ENCODE measurements around the gene SCFD1.
"Not testable (repeated sequence)": the region's sequence is repeated elsewhere in the genome, so short reads cannot be mapped to it uniquely, and the experiment has no call there.

SCFD1 gene, protein sequence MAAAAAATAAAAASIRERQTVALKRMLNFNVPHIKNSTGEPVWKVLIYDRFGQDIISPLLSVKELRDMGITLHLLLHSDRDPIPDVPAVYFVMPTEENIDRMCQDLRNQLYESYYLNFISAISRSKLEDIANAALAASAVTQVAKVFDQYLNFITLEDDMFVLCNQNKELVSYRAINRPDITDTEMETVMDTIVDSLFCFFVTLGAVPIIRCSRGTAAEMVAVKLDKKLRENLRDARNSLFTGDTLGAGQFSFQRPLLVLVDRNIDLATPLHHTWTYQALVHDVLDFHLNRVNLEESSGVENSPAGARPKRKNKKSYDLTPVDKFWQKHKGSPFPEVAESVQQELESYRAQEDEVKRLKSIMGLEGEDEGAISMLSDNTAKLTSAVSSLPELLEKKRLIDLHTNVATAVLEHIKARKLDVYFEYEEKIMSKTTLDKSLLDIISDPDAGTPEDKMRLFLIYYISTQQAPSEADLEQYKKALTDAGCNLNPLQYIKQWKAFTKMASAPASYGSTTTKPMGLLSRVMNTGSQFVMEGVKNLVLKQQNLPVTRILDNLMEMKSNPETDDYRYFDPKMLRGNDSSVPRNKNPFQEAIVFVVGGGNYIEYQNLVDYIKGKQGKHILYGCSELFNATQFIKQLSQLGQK

DNA sequence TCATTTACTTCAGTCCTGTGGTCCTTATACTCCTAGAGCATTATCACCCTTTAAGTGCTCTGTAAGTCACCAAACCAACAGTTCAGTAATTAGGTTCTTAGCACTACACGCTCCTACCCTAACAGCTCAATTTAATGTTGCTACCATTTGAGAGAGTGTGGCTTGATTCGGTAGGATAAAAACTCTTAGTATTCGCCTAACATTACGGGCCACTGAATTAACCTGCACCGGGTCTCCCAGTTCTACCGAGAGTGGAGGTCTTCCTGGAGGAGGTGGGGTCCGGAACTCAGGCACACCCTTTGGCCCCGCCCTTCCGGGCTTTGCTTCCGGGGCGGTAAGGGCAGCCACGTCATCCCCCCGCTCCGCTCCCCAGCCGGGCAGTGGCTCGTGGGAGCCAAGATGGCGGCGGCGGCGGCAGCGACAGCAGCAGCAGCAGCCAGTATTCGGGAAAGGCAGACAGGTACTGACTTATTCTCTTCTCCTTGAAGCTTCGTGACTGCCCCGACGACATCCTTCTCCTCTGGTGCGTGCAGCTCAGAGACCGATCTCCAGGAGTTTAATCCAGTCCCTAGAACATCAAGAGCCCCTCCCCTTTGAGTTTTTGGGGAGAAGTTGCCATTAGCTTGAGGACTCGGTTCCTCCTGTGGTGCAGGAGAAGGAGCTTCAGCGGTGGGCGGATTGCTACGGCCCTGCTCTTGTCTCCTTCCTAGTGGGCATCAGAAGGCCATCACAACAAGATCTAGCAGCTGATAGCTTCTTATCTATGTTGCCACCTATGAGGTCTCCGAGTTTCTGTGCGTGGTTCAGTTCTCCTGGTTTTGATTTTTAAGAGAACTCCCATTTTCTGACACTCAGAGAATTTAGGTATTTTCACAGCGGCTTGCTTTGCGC, at the start of gene SCFD1:
TSS of gene SCFD1 (plus strand) at position 380 of the 891 bp plus-strand sequence. CDS start at position 400, 20 bp downstream.
- DNase-seq = peak; percentile 95

DNA sequence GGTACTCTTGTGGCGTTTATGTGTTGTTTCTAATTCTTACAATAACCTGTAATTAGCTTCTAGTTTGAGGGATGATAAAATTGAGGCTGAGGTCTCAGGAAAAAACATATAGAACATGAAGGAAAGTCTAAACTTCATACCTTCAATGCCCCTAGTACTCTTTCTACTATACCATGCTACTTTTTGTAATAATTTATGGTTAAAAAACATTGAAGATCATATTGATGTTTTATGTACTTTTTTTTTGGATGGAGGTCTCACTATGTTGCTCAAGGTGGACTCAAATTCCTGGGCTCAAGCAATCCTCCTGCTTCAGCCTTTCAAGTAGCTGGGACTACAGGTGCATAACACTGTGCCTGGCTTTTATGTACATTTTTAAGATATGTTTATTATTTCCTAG, 49.3 kb upstream of the SCFD1 start:
- DNase-seq = no peak

DNA sequence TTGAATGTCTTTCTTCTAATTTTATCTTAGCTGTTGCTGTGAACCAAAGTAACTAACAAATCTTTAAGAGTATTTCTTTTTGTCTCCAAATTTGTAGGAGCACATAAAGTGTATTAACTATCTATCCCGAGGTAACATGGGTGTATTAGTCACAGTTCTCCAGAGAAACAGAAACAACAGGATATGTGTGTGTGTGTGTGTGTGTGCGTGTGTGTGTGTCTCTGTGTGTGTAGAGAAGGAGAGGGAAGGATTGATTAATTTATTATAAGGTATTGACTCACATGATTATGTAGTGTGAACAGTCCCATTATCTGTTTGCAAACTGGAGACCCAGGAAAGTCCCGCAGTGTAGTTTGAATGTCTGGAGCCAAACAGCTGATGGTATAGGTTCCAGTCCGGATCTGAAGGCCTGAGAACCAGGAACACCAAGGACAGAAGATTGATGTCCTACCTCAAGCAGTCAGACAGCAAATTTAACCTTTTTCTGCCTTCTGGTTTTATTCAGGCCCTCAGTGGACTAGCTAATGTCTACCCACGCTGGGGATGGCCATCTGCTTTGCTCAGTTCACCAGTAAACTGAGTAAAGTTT, 48.8 kb upstream of the SCFD1 start:
- DNase-seq = no peak

DNA sequence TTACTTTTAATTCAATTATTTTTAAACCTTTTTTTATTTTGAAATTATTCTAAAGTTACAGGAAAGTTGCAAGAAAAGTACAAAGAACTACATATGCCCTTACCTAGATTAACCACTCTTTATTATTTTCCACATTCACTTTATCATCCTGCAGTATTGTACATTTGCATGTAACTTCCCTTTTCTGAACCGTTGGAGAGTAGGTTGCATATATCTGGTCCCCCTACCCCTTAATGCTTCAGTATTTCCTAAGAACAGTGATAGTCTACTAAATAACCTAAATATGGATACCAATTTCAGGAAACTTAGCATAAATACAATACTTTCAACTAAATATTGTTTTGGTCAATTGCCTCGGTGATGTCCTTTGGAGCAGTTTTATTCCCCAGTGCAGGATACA, 48.2 kb upstream of the SCFD1 start:
- no peak for DNase-seq

DNA sequence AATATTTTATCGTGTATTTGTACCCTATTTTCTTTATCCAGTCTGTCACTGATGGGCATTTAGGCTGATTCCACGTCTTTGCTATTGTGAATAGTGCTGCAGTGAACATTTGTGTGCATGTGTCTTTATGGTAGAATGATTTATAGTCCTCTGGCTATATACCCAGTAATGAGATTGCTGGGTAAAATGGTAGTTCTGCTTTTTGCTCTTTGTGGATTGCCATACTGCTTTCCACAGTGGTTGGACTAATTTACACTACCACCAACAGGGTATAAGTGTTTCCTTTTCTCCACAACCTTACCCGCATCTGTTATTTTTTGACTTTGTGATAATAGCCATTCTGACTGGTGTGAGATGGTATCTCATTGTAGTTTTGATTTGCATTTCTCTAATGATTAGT, 47.3 kb upstream of the SCFD1 start:
- not testable (repeated sequence) for DNase-seq

DNA sequence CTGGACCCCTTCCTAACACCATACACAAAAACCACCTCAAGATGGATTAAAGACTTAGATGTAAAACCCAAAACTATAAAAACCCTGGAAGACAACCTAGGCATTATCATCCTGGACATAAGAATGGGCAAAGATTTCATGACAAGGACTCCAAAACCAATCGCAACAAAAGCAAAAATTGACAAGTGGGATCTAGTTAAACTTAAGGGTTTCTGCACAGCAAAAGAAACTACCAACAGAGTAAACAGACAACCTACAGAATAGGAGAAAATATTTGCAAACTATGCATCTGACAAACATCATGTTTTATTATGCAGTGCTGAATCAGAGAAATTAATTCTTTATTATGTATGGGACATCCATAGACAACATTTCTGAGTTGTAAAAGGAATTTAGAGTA, 45.8 kb upstream of the SCFD1 start:
- not testable (repeated sequence) for DNase-seq

DNA sequence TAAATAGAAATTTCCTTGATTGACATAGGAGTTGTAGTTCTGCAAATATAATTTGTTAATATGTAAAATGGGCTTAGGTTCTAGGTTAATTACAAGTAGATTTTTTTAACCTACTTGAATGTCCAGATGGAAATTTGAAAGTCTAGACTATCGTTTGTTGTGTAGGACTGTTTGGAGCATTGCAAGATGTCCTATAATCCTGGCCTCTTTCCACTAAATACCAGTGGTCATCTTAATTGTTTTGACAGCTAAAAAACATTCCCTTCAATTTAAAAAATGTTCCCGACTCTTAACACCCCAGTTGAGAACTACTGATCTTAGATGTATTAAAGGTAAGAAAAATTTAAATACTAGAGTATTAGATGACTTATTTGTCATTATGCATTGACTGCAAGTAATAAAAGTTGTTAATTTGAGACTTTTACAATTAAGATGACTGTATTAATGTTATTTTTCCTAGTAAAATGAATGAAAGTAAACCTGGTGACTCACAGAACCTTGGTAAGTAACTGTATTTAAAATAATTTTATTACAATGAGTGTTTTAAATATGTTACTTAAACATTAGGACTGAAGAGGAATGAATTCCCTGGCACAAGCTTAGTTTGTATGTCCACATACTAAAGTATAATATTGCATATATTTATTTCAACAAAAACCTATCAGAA, 41.4 kb upstream of the SCFD1 start:
- DNase-seq = no peak

DNA sequence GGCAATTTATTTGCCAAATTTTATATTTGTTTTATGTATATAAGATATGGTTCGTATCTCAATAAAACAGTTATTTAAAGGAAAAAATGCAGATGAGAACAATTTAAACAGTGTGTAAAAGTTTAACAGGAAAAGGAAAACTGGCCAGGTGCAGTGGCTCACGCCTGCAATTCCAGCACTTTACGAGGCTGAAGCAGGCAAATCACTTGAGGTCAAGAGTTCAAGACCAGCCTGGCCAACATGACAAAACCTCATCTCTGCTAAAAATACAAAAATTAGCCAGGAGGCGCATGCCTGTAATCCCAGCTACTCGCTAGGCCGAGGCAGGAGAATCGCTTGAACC, 40.9 kb upstream of the SCFD1 start:
- no peak for DNase-seq

DNA sequence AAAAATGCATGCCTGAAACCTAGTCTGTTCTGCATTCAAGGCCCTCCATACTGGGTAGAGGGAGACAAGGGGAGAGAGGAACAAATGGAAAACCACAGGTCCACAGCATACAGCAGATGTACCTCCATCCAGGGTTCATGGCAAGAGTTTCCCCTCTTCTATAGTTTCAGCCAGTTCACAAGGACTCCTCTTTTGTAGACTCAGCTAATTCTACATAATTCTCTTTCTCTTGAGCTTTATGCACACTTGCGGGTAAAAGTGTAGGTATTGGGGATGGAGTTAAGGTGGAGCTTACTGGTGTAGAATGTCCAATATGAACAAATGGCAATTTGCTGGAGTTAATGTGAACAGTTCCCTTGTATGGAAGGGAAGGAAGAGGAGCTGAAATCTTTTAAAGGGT, 39.7 kb upstream of the SCFD1 start:
- no peak for DNase-seq

DNA sequence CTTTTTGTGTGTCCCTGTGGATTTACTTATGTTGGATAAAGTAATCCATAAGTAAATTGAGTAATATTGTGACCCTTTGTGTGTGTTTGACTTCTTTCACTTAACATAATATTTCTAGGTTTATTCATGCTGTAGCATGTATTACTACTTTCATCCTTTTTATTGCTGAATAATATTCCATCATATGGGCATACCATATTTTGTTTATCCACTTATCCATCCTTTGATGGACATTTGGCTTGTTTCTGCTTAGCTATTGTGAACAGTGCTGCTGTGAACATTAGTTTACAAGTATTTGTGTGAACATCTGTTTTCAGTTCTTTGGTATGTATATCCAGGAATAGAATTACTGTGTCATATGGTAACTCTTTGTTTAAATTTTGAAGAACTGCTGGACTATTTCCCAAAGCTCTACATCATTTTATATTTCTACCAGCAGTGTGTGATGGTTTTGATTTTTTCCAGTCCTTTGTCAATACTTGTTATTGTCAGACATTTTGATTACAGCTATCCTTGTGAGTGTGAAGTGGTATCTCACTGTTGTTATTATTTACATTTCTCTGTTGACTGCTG, 38.0 kb upstream of the SCFD1 start:
- no peak for DNase-seq

DNA sequence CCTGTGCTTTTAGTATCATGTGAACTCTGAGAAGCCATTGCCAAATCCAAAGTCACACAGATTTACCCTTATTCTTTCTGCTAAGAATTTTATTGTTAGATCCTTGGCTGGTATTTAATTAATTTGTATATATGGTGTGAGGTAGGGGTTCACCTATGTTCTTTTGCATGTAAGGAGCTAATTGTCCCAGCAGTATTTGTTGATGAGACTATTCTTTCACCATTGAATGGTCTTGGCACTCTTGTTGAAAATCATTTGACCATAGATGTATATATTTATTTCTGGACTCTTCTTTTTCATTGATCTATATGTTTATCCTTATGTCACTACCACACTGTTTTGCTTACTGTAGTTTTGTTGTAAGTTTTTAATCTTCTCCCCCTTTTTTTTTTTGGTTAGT, 36.9 kb upstream of the SCFD1 start:
- no peak for DNase-seq

DNA sequence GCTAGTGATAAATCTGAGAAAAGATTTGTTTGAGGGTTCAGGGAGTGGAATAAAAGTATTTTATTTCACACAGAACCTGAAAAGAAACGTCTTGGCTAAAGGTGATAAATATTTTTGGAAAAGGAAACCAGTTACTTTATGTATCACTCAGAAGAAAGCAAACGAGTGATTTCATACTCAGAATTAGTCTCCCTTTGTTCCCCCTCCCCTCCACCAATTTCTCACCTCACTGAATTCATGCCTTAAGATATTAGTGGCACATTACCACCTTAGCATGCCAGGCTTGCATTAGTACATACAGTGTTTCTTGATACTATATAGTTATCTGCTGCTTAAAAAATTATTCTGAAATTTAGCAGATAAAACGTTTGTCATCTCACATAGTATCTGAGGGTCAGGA, 35.0 kb upstream of the SCFD1 start:
- no peak for DNase-seq

DNA sequence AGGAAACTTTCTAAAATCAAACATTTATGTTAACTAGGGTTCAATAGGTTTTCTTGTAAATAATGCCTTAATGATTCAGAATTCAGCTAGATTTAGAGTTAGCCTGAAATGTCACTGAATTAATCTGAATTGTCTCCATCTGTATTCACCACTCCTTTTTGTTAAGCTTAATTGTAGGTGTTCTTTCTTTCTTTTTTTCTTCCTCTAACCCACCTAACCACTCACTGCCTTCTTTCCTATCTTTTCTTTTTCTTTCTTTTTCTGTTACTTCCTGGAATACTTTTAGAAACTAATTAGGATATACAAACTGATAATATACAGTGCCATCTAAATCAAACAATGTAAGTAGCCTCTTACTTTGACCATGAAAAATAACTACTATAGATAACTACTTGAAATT, 33.2 kb upstream of the SCFD1 start:
- no peak for DNase-seq

DNA sequence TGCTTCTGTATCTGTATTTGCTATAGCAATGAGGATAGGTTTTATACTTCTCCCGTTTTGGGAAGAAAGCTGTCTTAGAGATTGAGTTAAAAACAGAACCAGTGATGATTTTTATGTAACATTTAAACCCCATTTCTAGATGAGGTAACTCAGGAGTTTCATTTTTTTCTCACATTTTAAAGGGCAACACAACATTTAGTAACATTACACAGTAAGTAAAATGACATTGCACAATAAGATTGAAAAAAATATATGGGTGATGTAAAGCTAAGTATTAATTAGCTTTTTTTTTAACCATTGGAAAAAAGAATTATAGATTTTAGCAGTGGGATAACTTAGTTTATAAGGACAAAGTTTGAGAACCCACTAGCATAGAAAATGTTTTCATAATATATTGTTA, 25.2 kb upstream of the SCFD1 start:
- DNase-seq = no peak

DNA sequence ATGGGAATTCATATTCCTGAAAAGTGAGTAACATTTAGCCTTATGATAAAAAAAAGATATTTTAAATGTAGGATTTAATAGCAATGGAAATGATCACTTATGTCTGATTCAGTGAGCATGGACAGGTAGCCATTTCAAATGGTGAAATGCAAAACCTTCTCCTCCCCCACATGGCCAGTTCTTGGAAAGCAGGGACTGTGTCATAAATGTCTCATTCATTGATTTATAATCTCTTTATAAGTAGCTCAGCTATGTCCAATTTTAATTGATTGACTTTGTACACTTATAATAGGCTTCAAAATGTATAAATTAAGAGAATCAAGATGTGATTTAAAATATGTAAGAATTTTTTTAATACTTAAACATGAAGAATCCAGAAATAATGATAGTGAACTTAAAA, 24.6 kb upstream of the SCFD1 start:
- no peak for DNase-seq

DNA sequence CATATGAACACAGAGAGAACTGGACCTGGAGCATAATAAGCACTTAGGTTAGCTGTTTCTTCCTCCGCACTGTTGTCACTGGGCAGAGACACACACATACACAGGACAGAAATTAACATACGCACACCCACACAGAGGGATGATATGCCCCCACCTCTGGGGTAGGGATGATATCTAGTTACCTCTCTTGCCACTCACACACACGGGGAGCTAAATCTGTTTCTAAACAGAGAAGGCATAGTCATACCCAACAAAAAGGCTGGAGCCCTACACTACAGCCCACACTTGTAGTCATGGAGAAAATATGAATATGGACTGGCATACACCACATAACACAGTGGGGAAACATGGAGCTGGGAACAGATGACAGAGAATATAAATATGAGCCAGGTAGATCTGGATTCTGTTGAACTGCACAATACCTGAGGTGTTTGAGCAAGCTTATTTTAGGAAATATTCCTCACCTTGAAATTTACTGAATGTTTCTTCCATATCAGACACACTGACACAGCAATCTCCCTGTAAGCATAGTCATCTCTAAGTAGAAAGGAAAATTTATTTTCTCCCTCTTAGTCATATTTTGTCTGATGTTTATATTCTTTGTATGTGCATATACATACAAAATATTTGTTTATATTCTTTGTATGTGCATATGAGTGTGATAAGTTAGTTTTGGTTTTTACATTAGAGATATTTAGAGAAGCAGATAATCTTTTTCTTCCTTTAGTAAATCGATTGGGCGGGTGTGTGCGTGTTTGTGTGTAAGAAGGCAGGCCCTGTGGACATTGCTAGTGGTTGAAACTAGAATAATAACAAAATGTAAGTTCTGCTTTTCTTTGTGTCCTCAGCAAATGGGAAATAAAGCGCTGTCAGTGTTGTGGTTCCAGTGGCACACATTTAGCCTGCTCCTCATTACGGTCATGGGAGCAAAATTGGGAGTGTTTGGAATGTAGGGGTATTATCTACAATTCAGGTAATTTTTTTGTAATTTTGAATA, 20.9 kb upstream of the SCFD1 start:
- no peak for DNase-seq

DNA sequence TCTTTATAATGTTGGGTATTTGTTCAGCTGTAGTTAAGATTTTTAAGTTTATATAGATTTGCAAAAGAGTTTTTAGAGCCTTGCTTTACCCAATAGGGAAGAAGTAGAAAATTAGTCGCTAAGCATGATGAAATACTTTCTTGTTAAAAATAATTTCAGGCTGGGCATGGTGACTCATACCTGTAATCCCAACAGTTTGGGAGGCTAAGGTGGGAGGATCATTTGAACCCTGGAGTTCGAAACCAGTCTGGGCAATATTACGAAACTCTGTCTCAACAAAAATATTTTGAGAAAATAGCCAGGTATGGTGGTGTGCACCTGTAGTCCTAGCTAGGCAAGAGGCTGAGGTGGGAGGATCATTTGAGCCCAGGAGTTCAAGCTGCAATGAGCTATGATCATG, 18.7 kb upstream of the SCFD1 start:
- DNase-seq = no peak

DNA sequence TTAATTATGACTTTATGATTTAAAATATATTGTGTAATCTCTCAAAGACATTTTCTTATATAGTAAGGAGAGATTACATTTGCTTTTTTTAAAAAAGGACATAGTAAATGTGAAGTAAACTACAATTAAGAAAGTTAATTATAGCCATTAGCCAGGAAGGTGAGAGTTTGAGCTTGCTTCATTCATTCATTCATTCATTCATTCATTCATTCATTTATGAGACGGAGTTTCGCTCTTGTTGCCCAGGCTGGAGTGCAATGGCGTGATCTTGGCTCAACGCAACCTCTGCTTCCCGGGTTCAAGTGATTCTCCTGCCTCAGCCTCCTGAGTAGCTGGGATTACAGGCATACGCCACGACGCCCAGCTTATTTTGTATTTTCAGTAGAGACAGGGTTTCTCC, 17.4 kb upstream of the SCFD1 start:
- DNase-seq = not testable (repeated sequence)

DNA sequence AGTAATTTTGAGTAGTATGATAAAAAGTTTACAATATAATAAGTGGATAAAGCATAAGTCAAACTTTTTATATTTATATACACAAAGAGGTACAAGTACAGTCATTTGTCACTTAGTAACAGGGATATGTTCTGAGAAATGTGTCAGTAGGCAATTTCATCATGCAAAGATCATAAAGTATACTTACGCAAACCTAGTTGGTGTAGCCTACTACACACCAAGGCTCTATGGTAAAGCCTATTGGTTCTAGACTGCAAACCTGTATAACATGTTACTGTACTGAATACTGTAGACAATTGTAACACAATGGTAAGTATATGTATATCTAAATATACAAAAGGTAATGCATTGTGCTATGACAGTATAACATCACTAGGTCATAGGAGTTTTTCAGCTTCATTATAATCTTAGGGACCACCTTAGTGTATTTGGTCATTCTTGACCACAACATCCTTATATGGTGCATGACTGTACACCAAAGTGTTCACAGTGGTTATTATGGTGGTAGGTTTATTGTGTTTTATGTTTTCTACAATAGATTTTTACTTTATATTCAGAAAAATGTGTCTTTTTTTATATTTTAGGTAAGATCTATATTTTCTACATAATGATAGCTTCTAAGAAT, 14.9 kb upstream of the SCFD1 start:
- no peak for DNase-seq

DNA sequence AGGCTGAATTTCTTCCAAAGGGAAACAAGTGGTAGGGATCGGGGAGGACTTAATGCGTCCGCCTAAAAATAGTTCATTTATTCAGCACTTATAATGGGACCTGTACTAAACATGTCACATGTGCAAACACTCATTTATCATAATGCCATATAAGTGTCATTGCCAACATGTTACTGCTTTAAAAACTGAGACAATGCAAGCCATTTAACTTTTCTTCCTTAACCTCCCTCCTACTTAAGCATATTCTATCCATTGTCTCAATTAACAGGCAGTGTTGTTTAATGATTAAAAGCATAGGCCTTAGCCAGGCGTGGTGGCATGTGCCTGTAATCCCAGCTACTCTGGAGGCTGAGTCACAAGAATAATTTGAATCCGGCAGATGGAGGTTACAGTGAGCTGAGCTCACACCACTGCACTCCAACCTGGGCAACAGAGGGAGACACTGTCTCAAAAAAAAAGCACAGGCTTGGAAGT, 13.5 kb upstream of the SCFD1 start:
- DNase-seq = no peak
